Motor neuron (in vitro differentiated cells): ENCODE measurements around the gene LRP1. TPM values are rescaled to one million over a fixed set of nuclear protein-coding genes. Genes with fewer than 3 reads are reported as not detected.
A peak's percentile ranks its signal among the peaks of the same experiment; 100 is the strongest.

Experiments
- ATAC-seq, 8 experiments: fragments of 200-7000 bp; cut with Tn5 transposase; replicated peaks in 6 of 8; 2 replicates each; pipeline ENCODE4 v1.8.0; 2021; ENCODE audit warnings: mild to moderate bottlenecking in 8 of 8, moderate library complexity in 8 of 8
- H3K27ac ChIP-seq, 2 donors: fragments of 250-450 bp; sonication (Bioruptor Pico); 2 replicates each; pipeline ENCODE4 v1.9.0; 2021; ENCODE audit warnings: antibody characterized with exemption in 2 of 2, mild to moderate bottlenecking in 2 of 2, moderate library complexity in 1 of 2
- H3K4me1 ChIP-seq, 2 donors: fragments of 250-450 bp; sonication (Bioruptor Pico); replicated peaks in 1 of 2; 2 replicates each; pipeline ENCODE4 v1.6.1; 2021; ENCODE audit warnings: antibody characterized with exemption in 2 of 2, mild to moderate bottlenecking in 2 of 2, moderate library complexity in 1 of 2
- H3K4me3 ChIP-seq, 5 donors: fragments of 250-450 bp; sonication (Bioruptor Pico); 2 replicates each; pipeline ENCODE4 v1.9.0; 2021; ENCODE audit warnings: antibody characterized with exemption in 5 of 5, mild to moderate bottlenecking in 5 of 5, moderate library complexity in 4 of 5
- WGBS, 10 experiments: fragments of 450-650 bp; shearing (Covaris generic); methylation state at CpG; one replicate each; pipeline ENCODE4 v1.0.0; 2022; 5-methylcytosine and 5-hydroxymethylcytosine counted together
- in situ Hi-C, 9 experiments: fragments of 400-800 bp; cut with MboI; loops; one replicate each; pipeline ENCODE4 v1.15.0; 2021; ENCODE audit warnings: low sequenced_read_pairs in 9 of 9, low pct_unique_long_range_greater_than_20kb in 2 of 9; ENCODE audit not compliant: unreplicated experiment in 9 of 9
- total RNA-seq, 8 experiments: library from RNA; unstranded; fragments of 300-600 nt; gene quantifications; 2 replicates each; pipeline versions ENCODE4 v1.2.3 to v1.2.4, GENCODE V29; 2022

The LRP1 gene
- total RNA-seq, 8 experiments from 2014 or later = 36.6 to 182 (median 55.3) TPM

DNA sequence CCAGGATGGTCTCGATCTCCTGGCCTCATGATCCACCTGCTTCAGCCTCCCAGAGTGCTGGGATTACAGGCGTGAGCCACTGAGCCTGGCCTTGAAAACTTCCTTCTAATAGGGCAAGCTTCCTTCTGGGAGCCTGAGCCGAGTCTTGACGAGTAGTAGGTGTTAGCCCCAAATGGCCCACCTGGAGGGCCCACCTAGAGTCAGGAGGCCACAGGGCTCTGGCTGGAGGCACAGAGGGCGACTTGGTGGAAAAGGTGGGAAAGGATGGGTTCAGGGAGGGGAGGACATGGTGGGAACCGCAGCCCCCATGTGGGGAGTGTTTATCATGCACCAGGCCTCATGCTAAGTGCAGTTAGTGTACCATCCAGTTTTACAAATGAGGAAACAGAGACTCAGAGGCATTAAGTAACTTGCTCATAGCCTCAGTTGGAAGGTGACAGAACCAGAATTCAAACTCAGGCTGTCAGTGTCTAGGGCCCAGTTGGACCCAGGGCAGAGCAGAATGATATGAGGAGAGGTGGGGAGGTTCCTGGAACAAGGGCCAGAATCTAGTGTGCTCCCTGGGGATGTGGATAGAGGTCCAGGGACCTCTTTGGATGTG is 22.2 kb downstream of the LRP1 start:
- ATAC-seq = no peak
- Histone ChIP-seq H3K4me1 (peaks cover 0 to 2% of the 10 kb centered on the region in 2 donors), H3K4me3 (no peak overlapping the region), H3K27ac (no peak overlapping the region)
- in situ Hi-C loops = no loop called here
- WGBS, 10 experiments = 83 to 100% (median 89%) methylated on average over 1 to 2 of the region's 6 CpGs; no CpG with 5 or more reads in 6 of the 10 experiments

GRCh38 chr12:57151741-57152630 is 23.7 kb downstream of the LRP1 start:
- 7 to 96% (median 73%) methylated on average over 1 to 8 of the region's 17 CpGs; no CpG with 5 or more reads in 3 of the 10 experiments for WGBS, 10 experiments
- ATAC-seq = peak in 3 of 8 experiments; percentile 26 to 47 (median 33)
- peaks cover 0 to 2% of the 10 kb centered on the region in 2 donors for H3K4me1 ChIP-seq
- in situ Hi-C loops = no loop called here
- no peak overlapping the region for H3K4me3 ChIP-seq
- no peak overlapping the region for H3K27ac ChIP-seq

DNA sequence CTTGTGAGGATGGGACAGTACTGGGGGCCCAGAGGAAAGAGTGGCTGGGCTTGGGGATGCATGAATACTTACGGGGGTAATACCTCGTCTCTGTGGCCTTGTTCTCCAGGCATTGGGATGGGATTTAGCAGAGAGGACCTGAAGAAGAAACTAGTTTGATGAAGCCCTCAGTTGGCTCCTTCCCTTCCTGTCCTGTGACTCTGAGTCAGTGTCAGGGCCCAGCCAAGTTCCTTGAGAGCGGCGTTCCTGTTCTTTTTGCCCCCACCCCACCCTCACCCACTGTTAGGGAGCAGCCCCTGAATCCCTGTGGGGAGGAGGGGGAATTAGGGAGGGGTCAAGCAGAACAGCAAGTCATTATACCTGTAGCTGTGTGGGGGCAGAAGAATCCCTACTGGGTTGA is 24.4 kb downstream of the LRP1 start:
- no peaks in the 10 kb centered on the region for H3K4me1 ChIP-seq
- WGBS, 10 experiments = 92 to 100% (median 100%) methylated on average over 2 of the region's 4 CpGs; no CpG with 5 or more reads in 7 of the 10 experiments
- in situ Hi-C loops = no loop called here
- ATAC-seq = peak in 2 of 8 experiments; percentile 6 to 8
- no peak overlapping the region for H3K4me3 ChIP-seq
- no peak overlapping the region for H3K27ac ChIP-seq

- Histone ChIP-seq H3K4me1 (peaks cover 4 to 5% of the 10 kb centered on the region in 2 donors), H3K4me3 (no peak overlapping the region), H3K27ac (no peak overlapping the region)
- ATAC-seq = no peak
- in situ Hi-C loops = no loop called here
- WGBS, 10 experiments = 100% methylated on average over 1 of the region's 1 CpG; no CpG with 5 or more reads in 5 of the 10 experiments
Observed at GRCh38 chr12:57153415-57153997, 25.2 kb downstream of the LRP1 start.

- in situ Hi-C loops = no loop called here
- Histone ChIP-seq H3K27ac (no peak overlapping the region), H3K4me1 (peaks cover 4 to 6% of the 10 kb centered on the region in 2 donors), H3K4me3 (no peak overlapping the region)
- no peak for ATAC-seq
- 80 to 100% (median 100%) methylated on average over 1 to 2 of the region's 6 CpGs; no CpG with 5 or more reads in 7 of the 10 experiments for WGBS, 10 experiments
Observed at GRCh38 chr12:57154076-57154475, 25.8 kb downstream of the LRP1 start.

DNA sequence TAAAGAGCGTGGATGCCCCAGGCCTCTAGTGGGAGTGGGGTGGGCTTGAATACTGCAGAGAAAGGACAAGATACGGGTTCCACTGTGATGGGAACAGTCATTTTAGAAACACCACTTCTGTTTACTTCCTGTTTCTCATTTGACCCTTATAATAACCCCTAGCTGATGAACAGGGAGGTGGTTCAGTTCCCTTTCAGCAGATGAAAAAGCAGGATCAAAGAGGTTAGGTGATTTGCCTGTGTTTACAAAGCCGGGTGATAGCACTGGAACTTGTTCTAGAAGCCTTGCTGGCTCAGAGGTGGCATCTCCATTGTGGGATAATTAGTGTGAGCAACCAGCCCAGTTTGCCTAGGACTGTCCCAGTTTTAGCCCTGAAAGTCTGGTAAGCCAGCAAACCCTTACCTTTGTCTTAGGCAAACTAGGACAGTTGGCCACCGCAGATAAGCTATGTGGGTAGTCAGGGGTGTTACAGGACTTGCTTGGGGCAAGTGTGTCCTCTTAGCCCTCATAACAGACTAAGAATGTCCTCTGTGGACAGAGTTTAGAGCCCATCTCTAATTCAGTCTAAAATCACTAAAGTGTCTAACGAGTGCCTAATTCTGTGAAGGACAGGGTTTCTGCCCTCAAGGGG is 26.6 kb downstream of the LRP1 start:
- H3K4me3 ChIP-seq = no peak overlapping the region
- in situ Hi-C loops = no loop called here
- ATAC-seq = no peak
- H3K4me1 ChIP-seq = peaks cover 4 to 6% of the 10 kb centered on the region in 2 donors
- WGBS, 10 experiments = 70 to 100% (median 94%) methylated on average over 1 to 3 of the region's 5 CpGs; no CpG with 5 or more reads in 1 of the 10 experiments
- no peak overlapping the region for H3K27ac ChIP-seq

DNA sequence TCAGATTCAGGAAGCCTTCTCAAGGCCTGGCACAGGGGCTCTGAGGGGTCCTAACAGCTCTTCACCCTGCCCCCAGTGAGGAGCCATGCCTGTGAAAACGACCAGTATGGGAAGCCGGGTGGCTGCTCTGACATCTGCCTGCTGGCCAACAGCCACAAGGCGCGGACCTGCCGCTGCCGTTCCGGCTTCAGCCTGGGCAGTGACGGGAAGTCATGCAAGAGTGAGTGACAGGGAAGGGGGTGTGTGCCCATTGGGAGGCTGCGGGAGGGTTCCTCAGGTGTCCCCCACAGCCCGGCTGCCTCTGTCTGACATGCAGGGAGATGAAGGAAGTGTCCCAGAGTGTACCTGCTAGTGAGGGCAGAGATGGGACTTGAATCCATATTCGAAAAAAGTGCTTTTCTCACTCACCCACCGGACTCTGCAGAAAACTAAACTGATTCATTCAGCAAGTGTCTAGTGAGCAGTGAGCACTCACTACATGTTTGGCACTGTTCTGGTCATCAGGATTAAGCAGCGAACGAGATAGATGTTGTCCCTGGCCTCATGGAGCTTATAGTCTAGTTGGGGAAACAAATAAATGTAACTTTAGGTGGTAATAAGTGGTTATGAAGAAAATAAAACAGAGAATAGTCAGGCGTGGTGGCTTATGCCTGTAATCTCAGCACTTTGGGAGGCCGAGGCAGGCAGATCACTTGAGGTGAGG is 28.6 kb downstream of the LRP1 start:
- Histone ChIP-seq H3K27ac (no peak overlapping the region), H3K4me1 (peaks cover 4 to 6% of the 10 kb centered on the region in 2 donors), H3K4me3 (no peak overlapping the region)
- 70 to 100% (median 96%) methylated on average over 1 to 11 of the region's 16 CpGs; no CpG with 5 or more reads in 2 of the 10 experiments for WGBS, 10 experiments
- in situ Hi-C loops = no loop called here
- no peak for ATAC-seq

GRCh38 chr12:57157588-57158173 is 29.4 kb downstream of the LRP1 start:
- no peak for ATAC-seq

GRCh38 chr12:57158186-57158585 is 29.9 kb downstream of the LRP1 start:
- Histone ChIP-seq H3K27ac (peak overlapping the region in 1 of 2 donors; percentile 33), H3K4me3 (no peak overlapping the region), H3K4me1 (peaks cover 4 to 6% of the 10 kb centered on the region in 2 donors)
- ATAC-seq = no peak
- in situ Hi-C loops = no loop called here
- 60 to 96% (median 77%) methylated on average over 2 to 10 of the region's 16 CpGs; no CpG with 5 or more reads in 4 of the 10 experiments for WGBS, 10 experiments

More at GRCh38 chr12:57157588-57158173, 29.4 kb downstream of the LRP1 start:
- in situ Hi-C loops = no loop called here
- Histone ChIP-seq H3K4me3 (no peak overlapping the region), H3K27ac (no peak overlapping the region), H3K4me1 (peaks cover 4 to 6% of the 10 kb centered on the region in 2 donors)
- 40 to 100% (median 86%) methylated on average over 1 to 5 of the region's 5 CpGs; no CpG with 5 or more reads in 2 of the 10 experiments for WGBS, 10 experiments

- peaks cover 4 to 6% of the 10 kb centered on the region in 2 donors for H3K4me1 ChIP-seq
- H3K27ac ChIP-seq = no peak overlapping the region
- ATAC-seq = peak in 5 of 8 experiments; percentile 12 to 37 (median 26)
- WGBS, 10 experiments = 20 to 100% (median 40%) methylated on average over 1 to 3 of the region's 4 CpGs; no CpG with 5 or more reads in 7 of the 10 experiments
- H3K4me3 ChIP-seq = no peak overlapping the region
- in situ Hi-C loops = no loop called here
Observed at GRCh38 chr12:57158665-57159064, 30.4 kb downstream of the LRP1 start.

GRCh38 chr12:57159311-57159710 is 31.0 kb downstream of the LRP1 start:
- Histone ChIP-seq H3K4me3 (no peak overlapping the region), H3K27ac (no peak overlapping the region), H3K4me1 (peaks cover 4 to 6% of the 10 kb centered on the region in 2 donors)
- in situ Hi-C loops = no loop called here
- no peak for ATAC-seq
- 20 to 100% (median 81%) methylated on average over 1 to 3 of the region's 4 CpGs; no CpG with 5 or more reads in 5 of the 10 experiments for WGBS, 10 experiments

DNA sequence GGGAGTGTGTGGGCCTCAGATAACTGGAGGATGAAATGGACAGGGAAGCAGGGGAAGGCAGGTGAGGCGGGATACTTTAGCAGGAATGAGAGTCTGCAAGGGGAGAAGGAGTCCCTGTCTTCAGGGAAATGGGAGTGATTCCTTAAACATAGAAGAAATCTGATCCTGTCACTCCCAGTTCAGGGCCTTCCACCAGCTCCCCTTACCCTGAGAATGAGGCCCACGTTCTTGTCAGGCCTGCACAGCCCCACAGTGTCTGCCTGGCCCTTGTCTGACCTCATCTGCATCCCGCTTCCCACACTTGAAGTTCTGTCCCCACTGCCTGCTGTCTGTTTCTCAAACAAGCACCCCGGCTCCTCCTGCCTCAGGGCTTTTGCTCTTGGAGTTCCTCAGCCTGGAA is 31.8 kb downstream of the LRP1 start:
- H3K27ac ChIP-seq = no peak overlapping the region
- peaks cover 4 to 6% of the 10 kb centered on the region in 2 donors for H3K4me1 ChIP-seq
- no peak overlapping the region for H3K4me3 ChIP-seq
- WGBS, 10 experiments = 62 to 92% (median 83%) methylated on average over 1 to 3 of the region's 4 CpGs; no CpG with 5 or more reads in 5 of the 10 experiments
- in situ Hi-C loops = no loop called here
- peak in 1 of 8 experiments; percentile 52 for ATAC-seq
